ENCODE results near the gene EHBP1.
A peak's percentile ranks its signal among the peaks of the same experiment; 100 is the strongest.
"Not testable (repeated sequence)": the region's sequence is repeated elsewhere in the genome, so short reads cannot be mapped to it uniquely, and the experiment has no call there.

EHBP1 gene

GRCh38 chr2:63054841-63055225 is 349.3 kb downstream of the EHBP1 start:
- DNase-seq = no peak

- no peak for DNase-seq
These were observed 350.0 kb downstream of the EHBP1 start for GRCh38 chr2:63055226-63056106.

- DNase-seq = no peak
These were observed 350.9 kb downstream of the EHBP1 start for GRCh38 chr2:63056107-63057050.

GRCh38 chr2:63057249-63058143 is 352.0 kb downstream of the EHBP1 start:
- DNase-seq = no peak

- DNase-seq = no peak
These were observed 352.8 kb downstream of the EHBP1 start for GRCh38 chr2:63058144-63058920.

- DNase-seq = no peak
These were observed 353.6 kb downstream of the EHBP1 start for GRCh38 chr2:63058921-63059792.

GRCh38 chr2:63059793-63060471 is 354.4 kb downstream of the EHBP1 start:
- DNase-seq = no peak

GRCh38 chr2:63060472-63060991 is 355.0 kb downstream of the EHBP1 start:
- DNase-seq = no peak

GRCh38 chr2:63064197-63064596 is 358.7 kb downstream of the EHBP1 start:
- peak; percentile 49 for DNase-seq

GRCh38 chr2:63064661-63065060 is 359.1 kb downstream of the EHBP1 start:
- DNase-seq = no peak

- DNase-seq = no peak
These were observed 360.8 kb downstream of the EHBP1 start for GRCh38 chr2:63066265-63066664.

GRCh38 chr2:63066838-63067237 is 361.3 kb downstream of the EHBP1 start:
- DNase-seq = no peak

- DNase-seq = no peak
These were observed 366.2 kb downstream of the EHBP1 start for GRCh38 chr2:63071664-63072063.

GRCh38 chr2:63073994-63074393 is 368.5 kb downstream of the EHBP1 start:
- no peak for DNase-seq

- not testable (repeated sequence) for DNase-seq
These were observed 368.9 kb downstream of the EHBP1 start for GRCh38 chr2:63074399-63074798.

- no peak for DNase-seq
These were observed 373.5 kb downstream of the EHBP1 start for GRCh38 chr2:63078852-63079606.

- DNase-seq = no peak
These were observed 375.9 kb downstream of the EHBP1 start for GRCh38 chr2:63081404-63081803.

GRCh38 chr2:63086687-63087086 is 381.2 kb downstream of the EHBP1 start:
- DNase-seq = no peak

- DNase-seq = no peak
These were observed 386.9 kb downstream of the EHBP1 start for GRCh38 chr2:63092401-63092800.
